Activated CD4-positive, alpha-beta T cell treated with anti-CD3 and anti-CD28 coated beads for 1 hour (primary cell): Measurements from ENCODE around the gene ACOT7.
A peak's percentile ranks its signal among the peaks of the same experiment; 100 is the strongest.
"Not testable (repeated sequence)": the region's sequence is repeated elsewhere in the genome, so short reads cannot be mapped to it uniquely, and the experiment has no call there.

Experiments
- DNase-seq: peaks from one replicate; pipeline ENCODE4 v3.0.0-alpha.2; 2020

ACOT7 gene

GRCh38 chr1:6395781-6396244 lies 2.2 kb upstream of the ACOT7 start:
- DNase-seq, result not testable (repeated sequence)

- not testable (repeated sequence) for DNase-seq
Measured at GRCh38 chr1:6395130-6395529, 1.6 kb upstream of the ACOT7 start.

GRCh38 chr1:6392809-6393399 lies 663 bp downstream of the ACOT7 start:
- no peak for DNase-seq

GRCh38 chr1:6391951-6392808 lies 1.4 kb downstream of the ACOT7 start:
- no peak for DNase-seq

- DNase-seq, result no peak
Measured at GRCh38 chr1:6389971-6390370, 3.6 kb downstream of the ACOT7 start.

GRCh38 chr1:6386371-6386949 lies 7.1 kb downstream of the ACOT7 start:
- DNase-seq, result no peak

GRCh38 chr1:6385488-6386191 lies 7.9 kb downstream of the ACOT7 start:
- no peak for DNase-seq

GRCh38 chr1:6384962-6385361 lies 8.6 kb downstream of the ACOT7 start:
- no peak for DNase-seq

- no peak for DNase-seq
Measured at GRCh38 chr1:6384135-6384534, 9.4 kb downstream of the ACOT7 start.

- DNase-seq, result no peak
Measured at GRCh38 chr1:6380037-6380436, 13.5 kb downstream of the ACOT7 start.

- DNase-seq, result no peak
Measured at GRCh38 chr1:6378096-6378746, 15.3 kb downstream of the ACOT7 start.

GRCh38 chr1:6373961-6374720 lies 19.4 kb downstream of the ACOT7 start:
- DNase-seq, result no peak

- not testable (repeated sequence) for DNase-seq
Measured at GRCh38 chr1:6372236-6372635, 21.3 kb downstream of the ACOT7 start.

- DNase-seq, result no peak
Measured at GRCh38 chr1:6370006-6370405, 23.6 kb downstream of the ACOT7 start.

GRCh38 chr1:6367381-6368012 lies 26.1 kb downstream of the ACOT7 start:
- no peak for DNase-seq

GRCh38 chr1:6365047-6365446 lies 28.5 kb downstream of the ACOT7 start:
- peak; percentile 29 for DNase-seq

- not testable (repeated sequence) for DNase-seq
Measured at GRCh38 chr1:6363085-6363884, 30.3 kb downstream of the ACOT7 start.

GRCh38 chr1:6361124-6361775 lies 32.3 kb downstream of the ACOT7 start:
- no peak for DNase-seq

- DNase-seq, result no peak
Measured at GRCh38 chr1:6360517-6361070, 33.0 kb downstream of the ACOT7 start.

- no peak for DNase-seq
Measured at GRCh38 chr1:6360117-6360496, 33.5 kb downstream of the ACOT7 start.
